OCI-LY3 (cell line): ENCODE data around the gene CT47C1.

ENCODE experiments used
- CTCF ChIP-seq: fragments of 200-600, 300-600 bp; sonication (generic); IDR thresholded peaks from 2 replicates; pipeline ENCODE4 v1.5.1; 2014; ENCODE audit warnings: antibody characterized with exemption, low read length, low read depth
- EZH2phosphoT487 ChIP-seq: fragments of 200-600 bp; shearing (Covaris generic); IDR thresholded peaks from 2 replicates; pipeline ENCODE4 v1.6.1; 2018; ENCODE audit warnings: antibody characterized with exemption, mixed run types, low read depth

GRCh38 chrX:119062750-119063374 is 9.9 kb upstream of the CT47C1 start:
- TF ChIP-seq CTCF: no peak
- no peak for TF ChIP-seq EZH2phosphoT487
